Panc1 (cell line): ENCODE results near the gene CDHR4. TPM values are rescaled to one million over a fixed set of nuclear protein-coding genes. Genes with fewer than 3 reads are reported as not detected.
A peak's percentile ranks its signal among the peaks of the same experiment; 100 is the strongest.

ENCODE experiments used
- ATAC-seq: fragments of 200-7000 bp; cut with Tn5 transposase; 2 replicates; pipeline ENCODE4 v1.9.1; 2020; ENCODE audit warnings: mild to moderate bottlenecking, moderate library complexity
- BruUV-seq: library from RNA; stranded (reverse); fragments of 400-500 nt; replicated peaks from 2 replicates; lab custom pipeline; 2021; lab: Mats Ljungman, UMichigan
- CTCF ChIA-PET: fragments of 300-600 bp; sonication (Branson Sonifier 250); formaldehyde crosslinking; loops from one replicate; lab custom pipeline; 2022; ENCODE audit warnings: antibody characterized with exemption; lab: Charles Lee
- POLR2A ChIA-PET: fragments of 300-600 bp; sonication (Branson Sonifier 250); formaldehyde crosslinking; loops from one replicate; lab custom pipeline; 2022; ENCODE audit warnings: antibody characterized with exemption; lab: Charles Lee
- DNase-seq: peaks from one replicate; pipeline ENCODE4 v3.0.0-alpha.2; 2010; ENCODE audit warnings: low read depth, low spot score
- H3K27ac ChIP-seq: 2 replicates; pipeline ENCODE4 v1.5.1; 2011; ENCODE audit warnings: mild to moderate bottlenecking, low read length, inconsistent platforms
- H3K27me3 ChIP-seq: fragments of 200-500 bp; sonication (Bioruptor generic); 2 replicates; pipeline ENCODE4 v1.6.0; 2014; ENCODE audit warnings: low read length, inconsistent platforms; ENCODE audit not compliant: control insufficient read depth, insufficient read depth
- H3K36me3 ChIP-seq: fragments of 200-500 bp; sonication (Bioruptor generic); 2 replicates; pipeline ENCODE4 v1.5.1; 2014; ENCODE audit warnings: inconsistent platforms, mild to moderate bottlenecking, low read length, moderate library complexity; ENCODE audit not compliant: control insufficient read depth, insufficient read depth
- H3K4me1 ChIP-seq: 2 replicates; pipeline ENCODE4 v1.5.1; 2011; ENCODE audit warnings: inconsistent platforms, mild to moderate bottlenecking, low read length, moderate library complexity; ENCODE audit not compliant: control insufficient read depth, insufficient read depth
- H3K4me3 ChIP-seq, 2 experiments: 2 replicates each; pipeline ENCODE4 v1.5.1; 2011 to 2012; ENCODE audit warnings: low read depth in 2 of 2, low read length in 2 of 2, mild to moderate bottlenecking in 2 of 2, inconsistent platforms in 1 of 2, moderate library complexity in 1 of 2
- H3K9me3 ChIP-seq: fragments of 200-500 bp; sonication (Bioruptor generic); 2 replicates; pipeline ENCODE4 v1.5.1; 2014; ENCODE audit warnings: low read depth, mild to moderate bottlenecking, inconsistent platforms, low read length, moderate library complexity; ENCODE audit not compliant: control insufficient read depth, insufficient read depth
- CTCF ChIP-seq: fragments of 450-650 bp; IDR thresholded peaks from 2 replicates; pipeline ENCODE4 v1.5.1; 2017; ENCODE audit warnings: mild to moderate bottlenecking
- POLR2AphosphoS5 ChIP-seq: IDR thresholded peaks from 2 replicates; pipeline ENCODE4 v1.6.1; 2012; ENCODE audit warnings: mild to moderate bottlenecking, low read depth, low read length, moderate library complexity
- REST ChIP-seq, 2 experiments: IDR thresholded peaks; 2 replicates each; pipeline ENCODE4 v1.6.1; 2011 to 2012; ENCODE audit warnings: low read depth in 2 of 2, control low read depth in 1 of 2, low read length in 1 of 2, mild to moderate bottlenecking in 1 of 2, moderate library complexity in 1 of 2; ENCODE audit not compliant: insufficient read depth in 1 of 2
- SIN3A ChIP-seq: IDR thresholded peaks from 2 replicates; pipeline ENCODE4 v1.6.1; 2012; ENCODE audit warnings: low read depth, mild to moderate bottlenecking, low read length, moderate library complexity, borderline replicate concordance; ENCODE audit not compliant: insufficient read depth
- TCF7L2 ChIP-seq: IDR thresholded peaks from 2 replicates; pipeline ENCODE4 v1.6.1; 2011; ENCODE audit warnings: mild to moderate bottlenecking, low read depth, low read length, inconsistent platforms
- in situ Hi-C: cut with HindIII; loops from 2 replicates; pipeline ENCODE4 v1.10.0; 2016; ENCODE audit warnings: low sequenced_read_pairs, low pct_unique_long_range_greater_than_20kb
- intact Hi-C: fragments of 100-400 bp; cut with micrococcal nuclease; formaldehyde crosslinking; loops from one replicate; pipeline ENCODE4 v1.10.0; 2022; ENCODE audit not compliant: unreplicated experiment
- total RNA-seq: library from RNA; stranded (reverse); gene quantifications from one replicate; pipeline ENCODE4 v1.2.1, GENCODE V29; 2021; ENCODE audit not compliant: unreplicated experiment

CDHR4 gene
- total RNA-seq, 1 experiment from 2014 or later, result not detected

- Histone ChIP-seq H3K9me3 (no peaks in the 10 kb centered on the region), H3K4me3 (peak overlapping the region in 1 of 2 experiments; percentile 80; a peak in 3 of 4 replicates), H3K36me3 (no peaks in the 10 kb centered on the region), H3K4me1 (no peaks in the 10 kb centered on the region), H3K27me3 (no peaks in the 10 kb centered on the region), H3K27ac (no peak overlapping the region)
- in situ Hi-C loops (no loop called here), intact Hi-C loops (loop anchor here (5.0 kb wide), 1 partner anchor 103 kb away; no protein-coding TSS in a partner anchor)
- ChIA-PET CTCF (no interaction called here), POLR2A (no interaction called here)
- no peak for TF ChIP-seq CTCF
- TF ChIP-seq SIN3A, result no peak
- TF ChIP-seq TCF7L2, result no peak
- TF ChIP-seq REST (IDR thresholded peaks at IDR 0.05; ENCODE audit: insufficient read depth in 1 of 2, low read depth in 2 of 2, low read length in 1 of 2), result no peak
- TF ChIP-seq POLR2AphosphoS5, result no peak
- BruUV-seq, result no TSS peak
- DNase-seq (no peak), ATAC-seq (no peak)
Observed at GRCh38 chr3:49804141-49805041, 4.7 kb upstream of the CDHR4 start.

- no peak for TF ChIP-seq CTCF
- TF ChIP-seq POLR2AphosphoS5, result no peak
- no peak for TF ChIP-seq TCF7L2
- no peak for TF ChIP-seq SIN3A
- TF ChIP-seq REST (IDR thresholded peaks at IDR 0.05; ENCODE audit: insufficient read depth in 1 of 2, low read depth in 2 of 2, low read length in 1 of 2), result no peak
- H3K9me3 ChIP-seq, result no peaks in the 10 kb centered on the region
- H3K4me3 ChIP-seq, result peak overlapping the region; percentile 80
- H3K27me3 ChIP-seq, result no peaks in the 10 kb centered on the region
- H3K36me3 ChIP-seq, result no peaks in the 10 kb centered on the region
- DNase-seq (no peak), ATAC-seq (peak; percentile 39)
- ChIA-PET POLR2A (no interaction called here), CTCF (interaction anchor here (0.5 to 2.7 kb wide), 10 partner anchors 13 to 243 kb away, joined by 3 to 19 read pairs (median 5); partner anchors contain the start of gene MON1A)
- H3K27ac ChIP-seq, result no peak overlapping the region
- intact Hi-C loops (loop anchor here (5.0 kb wide), 1 partner anchor 104 kb away; no protein-coding TSS in a partner anchor), in situ Hi-C loops (no loop called here)
- no TSS peak for BruUV-seq
- H3K4me1 ChIP-seq, result no peaks in the 10 kb centered on the region
Observed at GRCh38 chr3:49803465-49804140, 3.9 kb upstream of the CDHR4 start.
